HG02588 (cell line): ENCODE results near the gene GPR65.
A peak's percentile ranks its signal among the peaks of the same experiment; 100 is the strongest.

Experiments used
- ATAC-seq: cut with Tn5 transposase; IDR thresholded peaks from one replicate; pipeline ENCODE4 v1.9.1; 2021; ENCODE audit warnings: mild to moderate bottlenecking, moderate library complexity; ENCODE audit not compliant: unreplicated experiment

The GPR65 gene

DNA sequence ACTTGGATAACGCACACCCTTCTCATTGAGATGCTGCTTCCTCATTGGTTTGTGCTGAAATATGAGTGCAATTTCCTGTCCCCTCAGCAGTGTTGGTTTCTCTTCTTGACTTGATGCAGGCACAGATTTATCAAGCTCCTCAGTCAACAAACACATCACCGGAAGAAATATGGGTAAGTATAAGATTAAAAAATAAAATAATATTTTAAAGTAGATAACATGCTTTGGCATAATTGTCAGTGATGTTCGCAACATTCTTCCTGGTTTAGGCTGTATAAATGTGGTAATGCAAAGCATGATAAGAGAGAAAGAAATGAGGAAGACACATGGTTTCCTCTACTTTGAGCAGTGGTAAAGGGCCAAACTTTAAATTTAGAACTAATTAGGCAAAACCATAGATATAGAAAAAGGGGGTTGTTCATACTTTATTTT, at the start of gene GPR65:
GPR65 (plus strand) TSS at position 86 of the 432 bp plus-strand sequence. CDS start 5,713 bp downstream, outside the sequence.
- peak; percentile 59 for ATAC-seq

DNA sequence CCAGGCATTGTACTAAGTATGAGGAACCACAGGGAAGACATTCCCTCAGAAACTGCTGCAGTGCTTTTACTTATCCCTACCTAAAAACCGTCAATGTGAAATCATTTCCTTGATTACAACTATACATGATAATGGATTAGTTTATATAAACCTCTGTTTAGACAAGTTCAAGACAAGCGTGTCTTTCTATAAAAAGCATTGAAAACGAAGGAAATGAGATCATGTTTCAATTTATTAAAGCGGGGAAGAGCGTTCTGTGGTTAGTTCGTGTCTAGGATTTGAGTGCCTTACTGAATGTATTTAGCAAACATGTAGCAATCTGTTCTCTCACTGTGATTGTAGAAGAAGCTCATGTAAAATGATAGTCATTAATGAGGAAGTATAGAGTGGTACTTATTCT, 49.4 kb upstream of the GPR65 start:
- ATAC-seq: no peak

GRCh38 chr14:87960013-87960787, 44.7 kb upstream of the GPR65 start:
- no peak for ATAC-seq

DNA sequence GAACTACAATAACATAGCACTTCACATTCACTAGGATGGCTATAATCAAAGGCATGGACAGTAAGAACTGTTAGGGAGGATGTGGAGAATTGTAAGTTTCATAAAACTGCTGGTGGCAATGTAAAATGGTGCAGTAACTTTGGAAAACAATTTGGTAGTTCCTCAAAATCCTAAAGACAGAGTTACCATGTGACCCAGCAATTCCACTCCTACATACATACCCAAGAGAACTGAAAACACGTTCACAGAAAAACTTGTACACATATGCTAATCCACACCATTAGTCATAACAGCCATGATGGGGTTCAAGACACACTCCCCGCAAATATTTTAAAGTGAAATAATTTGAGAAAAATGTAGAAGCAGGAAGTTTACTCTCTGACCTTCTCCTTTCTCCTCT, 43.7 kb upstream of the GPR65 start:
- no peak for ATAC-seq

- no peak for ATAC-seq
These were observed 38.1 kb upstream of the GPR65 start for GRCh38 chr14:87966816-87967215.

DNA sequence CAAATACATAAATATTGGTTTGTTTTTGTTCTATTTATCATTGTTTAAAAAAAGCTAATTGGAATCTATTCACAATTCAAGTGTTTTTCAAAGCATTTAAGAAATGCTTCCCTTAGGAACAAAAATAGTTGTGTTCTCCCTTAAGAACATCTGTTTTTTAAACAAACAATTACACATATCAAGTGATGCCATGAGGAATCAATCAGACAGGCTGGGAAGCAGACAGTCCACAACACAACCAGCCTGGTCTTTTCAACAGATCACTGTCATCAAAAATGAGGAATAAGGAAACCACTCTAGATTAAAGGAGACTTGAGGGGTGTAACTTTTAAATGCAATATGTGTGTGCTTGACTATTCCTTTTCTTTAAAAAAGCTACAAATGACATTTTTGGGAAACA, 37.4 kb upstream of the GPR65 start:
- no peak for ATAC-seq

DNA sequence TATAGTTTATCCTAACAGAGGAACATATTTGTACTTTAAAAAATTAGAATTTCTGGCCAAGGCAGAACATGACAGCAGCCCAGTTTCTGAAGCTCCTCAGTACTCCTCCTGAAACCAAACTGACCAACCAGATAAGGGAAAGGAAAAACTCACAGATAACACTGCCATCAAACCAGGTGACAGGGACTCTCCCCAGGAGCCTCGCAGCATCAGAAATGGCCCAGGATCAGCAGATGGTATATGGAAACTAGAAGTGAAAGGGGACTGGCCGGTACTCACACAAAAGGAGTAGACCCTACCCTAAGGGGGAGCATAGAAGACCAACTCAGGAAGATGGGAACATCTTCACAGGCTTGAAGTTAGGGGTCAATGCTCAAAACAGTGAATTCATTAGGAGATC, 33.9 kb upstream of the GPR65 start:
- peak; percentile 90 for ATAC-seq

DNA sequence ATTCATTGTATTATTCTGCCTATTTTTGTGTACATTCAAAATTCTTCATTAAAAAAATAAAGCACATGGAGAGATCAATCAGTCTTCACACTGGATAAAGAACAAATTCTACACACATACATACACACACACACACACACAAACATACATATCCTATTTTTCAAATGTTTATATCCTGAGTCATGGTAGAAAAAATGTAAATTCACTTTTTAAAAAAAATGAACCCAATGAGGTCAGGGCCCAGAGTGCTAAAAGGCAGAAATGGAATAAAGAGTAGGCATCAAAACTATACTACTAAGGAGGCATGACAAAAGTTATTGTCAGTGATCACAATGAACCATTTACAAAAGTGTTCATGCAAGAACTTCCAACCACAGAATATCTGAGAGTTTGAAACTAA, 29.3 kb upstream of the GPR65 start:
- no peak for ATAC-seq

DNA sequence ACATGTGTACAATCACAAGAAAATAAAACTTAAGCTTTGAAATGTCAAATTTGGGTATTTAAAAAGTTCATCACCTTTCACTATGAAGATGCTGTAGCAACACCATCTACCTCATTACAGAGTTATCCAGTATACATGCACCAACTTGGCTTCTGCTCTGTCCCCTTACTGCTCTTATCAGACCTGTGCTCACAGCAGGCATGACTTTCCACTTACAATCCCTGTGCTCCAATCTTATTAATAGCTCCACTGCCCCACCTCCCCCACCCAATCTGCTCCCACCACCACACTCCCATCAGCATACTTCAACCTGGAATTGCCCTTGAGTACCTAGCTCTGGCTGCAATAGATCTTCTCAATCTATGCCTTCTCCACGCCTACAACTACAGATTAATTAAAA, 25.2 kb upstream of the GPR65 start:
- no peak for ATAC-seq

DNA sequence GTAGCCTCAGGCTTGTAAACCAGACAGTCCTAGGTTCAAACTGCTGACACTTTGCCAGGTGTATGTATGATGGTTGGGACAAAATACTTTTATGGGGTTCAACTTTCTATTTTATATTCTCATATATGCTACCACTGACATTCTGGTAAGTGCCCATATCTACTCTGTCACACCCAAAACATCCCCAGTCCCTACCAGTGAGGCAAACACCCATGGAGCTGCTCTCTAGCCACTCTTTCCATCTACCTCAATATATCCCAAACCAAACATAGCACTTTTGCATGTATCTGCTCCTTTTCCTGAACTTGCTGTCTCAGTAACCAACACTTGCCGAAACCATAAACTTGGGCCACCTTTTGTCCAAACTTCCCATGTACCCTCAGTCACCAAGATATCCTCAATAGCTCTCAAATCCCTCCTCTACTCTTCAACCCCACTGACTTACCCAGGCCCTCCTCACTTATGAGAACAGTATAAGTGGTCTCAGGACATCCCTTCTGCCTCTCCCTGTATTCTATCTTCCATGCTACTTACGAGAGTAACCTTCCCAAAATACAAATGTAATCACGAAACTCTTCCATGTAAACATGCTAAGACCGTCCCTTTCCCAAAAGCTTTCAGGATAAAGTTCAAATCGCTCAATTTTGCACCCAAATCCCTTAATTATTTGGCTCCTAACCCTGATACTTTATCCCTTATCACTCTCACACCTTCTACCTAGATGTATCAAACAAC, 15.5 kb upstream of the GPR65 start:
- ATAC-seq: no peak

GRCh38 chr14:87989956-87990299, 15.0 kb upstream of the GPR65 start:
- ATAC-seq: no peak

DNA sequence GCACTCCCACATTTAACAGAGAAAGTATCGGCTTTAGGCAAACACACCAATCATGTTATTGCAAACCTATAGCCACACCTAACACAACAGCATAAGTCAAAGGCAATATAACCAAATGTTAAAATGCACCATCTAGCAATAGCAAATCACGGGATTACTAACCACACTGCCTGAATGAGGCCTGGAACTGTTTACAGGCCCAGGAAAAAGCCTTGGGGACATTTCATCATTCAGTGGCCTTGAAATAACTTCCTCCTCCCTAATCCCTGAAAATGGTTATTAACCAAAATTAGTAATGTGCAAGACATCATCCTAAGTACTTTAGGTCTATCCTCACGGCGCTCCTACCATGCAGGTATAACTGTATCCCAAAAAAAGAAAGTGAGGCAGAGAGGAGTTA, 14.3 kb upstream of the GPR65 start:
- no peak for ATAC-seq

DNA sequence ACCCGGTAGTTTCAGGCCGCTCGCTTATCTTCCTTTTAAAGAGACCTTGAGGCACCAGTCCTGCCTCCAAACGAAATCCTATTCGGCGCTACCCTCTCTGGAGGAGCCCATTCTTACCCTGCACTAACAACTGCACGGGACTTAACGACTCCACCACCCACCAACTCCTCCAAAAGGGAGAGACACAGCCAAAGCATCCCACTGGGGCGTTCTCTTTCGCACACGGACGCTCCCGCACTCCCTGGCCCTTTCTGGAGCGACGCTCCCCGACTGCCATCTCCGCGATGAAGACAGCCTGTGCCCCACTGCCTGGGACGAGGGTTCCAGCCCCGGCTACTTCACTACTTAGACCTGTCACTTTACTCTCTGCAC, 12.6 kb upstream of the GPR65 start:
- peak; percentile 0 for ATAC-seq

DNA sequence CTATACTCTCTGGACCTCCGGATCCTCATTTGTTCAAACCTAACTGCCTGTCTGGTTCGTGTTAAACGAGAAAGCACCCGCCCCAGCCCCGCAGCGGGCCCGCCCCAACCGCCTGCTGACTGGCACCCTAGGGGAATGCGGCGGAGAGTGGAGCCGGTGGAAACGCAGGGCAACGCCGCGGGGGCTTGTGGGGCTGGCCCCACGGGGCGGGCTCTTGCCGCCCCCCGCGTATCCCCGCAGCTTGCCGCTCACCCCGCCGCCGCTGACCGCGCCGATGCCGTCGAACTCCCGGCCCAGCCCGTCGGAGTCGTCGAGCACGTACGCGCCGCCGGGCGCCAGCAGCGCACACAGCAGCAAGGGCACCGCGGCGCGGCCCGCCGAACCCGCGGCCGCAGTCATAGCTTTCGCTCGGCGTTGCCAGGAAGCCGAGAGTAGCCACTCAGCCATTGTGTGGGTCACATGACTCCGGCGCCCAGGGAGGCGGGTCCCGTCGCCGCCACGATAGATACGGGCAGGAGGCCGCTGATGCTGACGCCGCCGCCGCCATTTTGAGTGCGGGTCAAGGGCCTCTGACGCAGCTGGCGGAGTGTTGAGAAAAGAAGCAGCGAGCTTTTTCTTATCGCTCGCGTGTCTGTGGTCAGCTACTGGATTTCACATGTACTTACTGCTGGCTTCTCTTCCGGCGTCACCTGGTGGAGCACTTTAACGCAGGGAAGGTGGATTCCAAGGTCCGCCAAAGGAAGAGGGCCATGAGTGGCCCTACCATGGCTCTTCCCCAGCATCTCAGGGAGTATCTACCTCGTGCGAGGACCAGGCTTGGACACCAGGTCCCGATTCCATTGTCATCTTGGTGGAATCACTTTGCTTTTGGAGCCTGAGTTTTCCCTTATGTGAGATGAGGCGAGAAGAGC, 12.0 kb upstream of the GPR65 start, which contains the start of gene GALC:
GALC (minus strand) TSS at position 465 of the 911 bp plus-strand sequence; CDS start at position 447, 18 bp downstream.
- ATAC-seq: peak; percentile 83

- peak; percentile 40 for ATAC-seq
These were observed 10.0 kb upstream of the GPR65 start for GRCh38 chr14:87994974-87995373.

DNA sequence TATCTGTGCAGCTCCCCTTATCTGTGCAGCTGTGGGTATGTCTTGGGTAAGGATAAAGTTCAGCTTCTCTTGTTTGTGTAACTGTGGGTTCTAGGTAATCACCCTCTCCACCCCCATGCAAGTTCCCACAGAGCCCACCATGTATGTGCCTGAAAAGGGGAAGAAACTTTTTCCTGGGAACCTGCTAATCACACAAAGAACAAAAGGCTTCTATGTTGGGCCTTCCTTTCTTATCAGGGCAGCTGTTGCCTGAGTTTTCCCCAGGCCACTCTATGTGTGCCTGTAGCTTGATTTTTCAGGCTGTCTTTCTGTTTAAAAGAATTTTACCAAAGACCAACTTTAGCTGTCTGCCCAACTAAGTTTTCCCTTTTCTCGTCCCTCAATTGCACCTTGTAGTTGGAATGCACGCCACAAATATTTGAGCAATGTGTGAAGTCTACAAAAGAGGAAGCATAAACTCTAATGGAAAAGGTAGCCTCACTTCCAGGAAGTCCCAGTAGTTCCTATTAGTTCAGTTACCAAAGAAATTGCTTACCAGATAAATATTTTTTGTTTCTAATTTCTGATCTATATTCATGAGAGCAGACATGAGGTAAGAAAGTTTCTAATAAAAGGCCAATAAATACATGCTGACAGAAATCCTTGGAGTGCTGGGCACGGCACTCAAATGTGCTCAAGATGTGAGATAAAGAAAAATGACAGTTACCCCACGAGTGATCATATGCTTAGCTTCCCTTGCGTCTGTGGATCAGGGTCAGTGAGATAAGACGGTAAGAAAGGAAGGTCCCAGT, 9.2 kb upstream of the GPR65 start:
- ATAC-seq: no peak

DNA sequence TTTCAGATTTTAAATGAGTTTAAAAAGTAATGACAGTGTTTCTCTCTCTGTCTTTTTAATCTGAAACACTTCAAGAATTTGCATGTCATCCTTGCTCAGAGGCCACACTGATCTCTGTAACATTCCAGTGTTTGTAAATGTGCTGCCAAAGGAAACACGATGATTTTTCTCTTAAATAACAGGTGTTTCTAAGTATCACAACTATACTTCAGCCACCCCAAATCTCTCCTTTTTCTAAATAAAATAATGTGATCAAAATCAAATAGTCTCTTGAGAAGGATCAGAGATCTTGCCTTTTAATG, 8.7 kb upstream of the GPR65 start:
- no peak for ATAC-seq

DNA sequence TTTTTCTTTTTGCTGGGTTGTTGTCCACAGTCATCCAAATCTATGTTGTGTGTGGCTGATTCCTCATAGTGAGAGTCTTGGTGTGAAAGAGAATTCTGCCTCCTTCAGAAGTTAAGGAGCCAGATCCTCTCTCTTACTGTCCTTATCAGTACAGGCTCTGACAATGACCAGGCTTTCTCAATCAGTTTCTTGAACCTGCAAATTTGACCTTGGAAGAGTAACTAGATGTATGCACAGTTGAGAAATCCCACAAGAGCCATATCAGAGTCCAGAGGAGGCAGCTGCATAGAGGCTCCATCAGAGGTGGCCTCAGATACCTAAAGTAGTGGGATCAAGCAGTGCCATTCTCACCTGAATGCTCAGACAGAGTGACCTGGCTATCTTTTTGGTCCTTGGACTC, 6.5 kb upstream of the GPR65 start:
- ATAC-seq: no peak

DNA sequence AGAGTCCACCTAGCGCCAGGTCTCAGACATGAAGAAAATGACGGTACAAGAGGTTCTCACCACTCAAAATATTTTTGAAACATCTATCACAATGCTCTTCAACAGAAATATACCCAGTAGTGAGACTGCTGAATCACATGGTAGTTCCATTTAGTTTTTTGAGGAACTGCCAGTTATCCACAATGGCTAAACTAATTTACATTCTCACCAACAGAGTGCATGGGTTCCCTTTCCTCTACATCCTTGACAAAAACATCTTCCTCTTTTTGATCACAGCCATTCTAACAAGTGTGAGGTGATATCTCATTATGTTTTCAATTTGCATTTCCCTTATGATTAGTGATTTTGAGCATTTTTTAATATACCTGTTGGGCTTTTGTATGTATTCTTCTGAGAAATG, 5.7 kb upstream of the GPR65 start:
- no peak for ATAC-seq

DNA sequence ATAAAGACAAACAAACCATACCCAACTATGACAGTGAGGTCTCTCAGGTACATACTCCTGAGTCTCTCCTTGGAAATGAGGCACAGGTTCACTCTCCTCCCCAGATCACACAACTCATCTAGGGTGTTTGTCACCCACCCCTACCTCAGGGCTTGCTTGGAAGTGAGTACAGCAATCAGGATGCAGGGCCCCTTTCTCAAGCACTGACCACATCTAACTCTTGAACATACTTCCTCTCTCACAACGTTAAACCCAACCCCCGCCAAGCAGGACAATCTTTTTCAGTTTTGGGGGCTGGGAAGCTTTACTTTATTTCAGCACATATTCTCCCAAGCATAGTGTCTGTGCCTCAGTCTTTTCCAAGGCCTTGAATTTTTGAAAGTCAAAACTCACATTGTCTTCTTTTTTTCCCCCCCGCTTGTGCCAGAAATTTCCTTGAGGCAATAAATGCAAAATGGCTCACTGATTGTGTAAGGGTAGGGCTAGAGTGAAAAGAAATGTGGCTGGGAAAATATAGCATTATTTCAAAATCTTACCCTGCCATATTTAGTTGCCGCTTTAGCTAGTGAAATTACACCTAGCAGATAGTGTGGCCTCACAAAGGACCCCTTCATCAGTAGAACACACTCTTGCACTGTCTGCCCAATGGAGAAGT, 2.4 kb upstream of the GPR65 start:
- ATAC-seq: no peak
